HG03558 (cell line): ENCODE measurements around the gene DSTYK.
A peak's percentile ranks its signal among the peaks of the same experiment; 100 is the strongest.

Experiments
- ATAC-seq: cut with Tn5 transposase; IDR thresholded peaks from one replicate; pipeline ENCODE4 v1.9.1; 2021; ENCODE audit warnings: moderate number of reproducible peaks; ENCODE audit not compliant: unreplicated experiment; ENCODE audit errors: extremely low read depth

DSTYK gene

GRCh38 chr1:205141236-205142101, 70.0 kb downstream of the DSTYK start:
- no peak for ATAC-seq

DNA sequence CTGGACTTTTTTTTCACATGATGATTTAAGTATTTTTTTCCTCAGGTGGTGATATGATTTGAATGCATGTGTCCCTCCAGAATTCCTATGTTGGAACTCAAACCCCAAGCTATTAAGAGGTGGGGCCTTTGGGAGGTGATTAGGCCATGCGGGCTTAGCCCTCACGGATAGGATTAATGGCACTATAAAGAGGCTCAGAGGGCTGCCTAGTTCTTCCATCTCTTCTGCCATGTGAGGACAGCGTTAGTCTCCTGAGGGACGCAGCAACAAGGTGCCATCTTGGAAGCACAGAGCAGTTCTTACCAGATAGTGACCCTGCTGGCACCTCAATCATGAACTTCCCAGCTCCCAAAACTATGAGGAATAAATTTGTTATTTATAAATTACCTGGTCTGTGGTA, 71.4 kb downstream of the DSTYK start:
- no peak for ATAC-seq

- ATAC-seq: no peak
Measured at GRCh38 chr1:205137901-205138300, 73.6 kb downstream of the DSTYK start.

DNA sequence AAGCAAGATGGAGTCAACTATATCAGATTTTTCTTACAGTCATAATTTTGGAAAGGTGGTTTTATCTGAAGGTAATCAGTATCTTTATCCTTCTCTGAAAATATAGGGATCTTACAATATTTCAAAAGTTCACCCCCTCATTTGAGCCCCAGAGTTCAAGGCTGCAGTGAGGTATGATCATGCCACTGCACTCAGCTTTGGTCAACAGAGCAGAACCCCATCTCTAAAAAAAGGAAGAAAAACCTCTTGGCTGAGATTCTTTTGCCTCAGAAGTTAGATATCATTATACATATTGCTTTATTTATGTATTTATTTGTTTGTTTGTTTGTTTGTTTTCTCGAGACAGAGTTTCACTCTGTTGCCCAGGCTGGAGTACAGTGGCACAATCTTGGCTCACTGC, 78.2 kb downstream of the DSTYK start:
- no peak for ATAC-seq

DNA sequence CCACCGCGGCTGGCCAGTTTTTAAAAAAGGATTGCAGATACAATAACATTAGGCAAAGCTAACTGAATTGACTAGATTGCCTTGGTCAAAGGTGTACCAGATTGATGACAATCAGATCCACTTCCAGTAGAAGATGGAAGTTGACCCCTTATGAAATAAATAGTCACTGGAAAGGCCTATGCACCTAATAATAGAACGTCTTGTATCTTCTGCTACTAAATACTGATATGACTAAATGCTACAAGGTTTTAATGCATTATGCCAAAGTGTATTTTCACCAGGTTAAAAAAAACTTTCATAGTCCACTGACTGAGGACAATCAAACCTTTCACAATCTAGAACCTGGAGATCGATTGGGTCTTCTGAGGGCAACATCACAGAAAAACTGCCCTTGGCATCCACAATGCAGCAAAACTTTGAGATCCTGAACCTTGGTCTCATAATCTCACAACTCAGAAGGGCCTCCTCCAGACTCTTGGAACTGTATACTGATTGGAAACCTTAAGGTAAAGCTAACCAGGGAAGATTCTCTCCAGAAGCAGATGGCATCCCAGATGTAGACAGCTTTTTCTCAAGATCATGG, 82.0 kb downstream of the DSTYK start:
- ATAC-seq: no peak

DNA sequence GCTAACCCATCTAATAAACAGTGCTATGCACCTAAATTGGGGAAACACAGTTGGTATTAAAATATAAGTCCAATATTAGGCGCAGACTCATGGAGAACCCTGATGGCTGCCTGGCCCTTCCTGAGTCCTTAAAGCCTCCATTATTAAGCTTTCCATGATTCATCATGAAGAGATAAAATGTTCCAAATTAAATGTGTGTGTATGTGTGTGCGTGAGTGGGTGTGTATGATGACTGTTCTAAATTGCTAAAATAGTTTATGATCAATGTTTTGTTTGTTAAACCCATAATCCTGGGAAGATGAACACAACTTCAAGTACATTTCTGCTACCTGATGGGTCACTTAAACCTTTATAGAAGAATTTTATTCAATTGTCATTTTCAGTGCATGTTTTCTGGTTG, 83.5 kb downstream of the DSTYK start:
- no peak for ATAC-seq

- ATAC-seq: no peak
Measured at GRCh38 chr1:205127646-205128045, 83.9 kb downstream of the DSTYK start.

DNA sequence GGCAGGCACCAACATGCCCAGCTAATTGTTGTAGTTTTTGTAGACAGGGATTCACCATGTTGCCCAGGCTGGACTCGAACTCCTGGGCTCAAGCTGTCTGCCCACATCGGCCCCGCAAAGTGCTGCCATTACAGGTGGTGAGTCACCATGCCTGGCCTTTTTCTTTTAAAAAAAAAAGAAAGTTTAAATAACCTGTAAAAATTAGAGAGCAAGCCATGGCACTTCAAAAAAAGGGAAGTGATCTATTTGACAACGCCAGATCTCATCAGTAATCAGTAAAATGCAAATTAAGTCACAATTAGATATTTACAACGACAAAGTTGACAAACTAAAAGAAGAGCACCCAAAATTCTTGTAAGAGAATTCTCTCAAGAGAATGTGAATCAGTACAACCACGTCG, 86.8 kb downstream of the DSTYK start:
- ATAC-seq: no peak

DNA sequence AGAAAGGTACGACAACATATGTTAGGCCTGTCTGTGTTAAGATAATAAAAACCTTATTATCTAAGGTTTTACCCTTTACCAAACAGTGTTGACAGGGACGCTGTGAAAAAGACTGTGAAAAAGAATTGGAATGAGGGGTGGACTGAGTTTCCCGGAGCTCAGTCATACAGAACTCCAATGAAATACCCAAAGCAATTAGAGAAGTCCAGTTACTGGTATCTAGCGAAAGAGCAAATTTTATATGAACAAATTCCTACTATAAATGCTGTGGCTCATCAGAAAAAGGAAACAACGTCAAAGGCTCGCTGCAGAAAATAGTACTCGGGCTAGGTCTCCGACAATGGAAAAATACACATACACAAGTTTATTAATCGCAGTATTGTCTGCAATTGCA, 89.0 kb downstream of the DSTYK start:
- no peak for ATAC-seq

DNA sequence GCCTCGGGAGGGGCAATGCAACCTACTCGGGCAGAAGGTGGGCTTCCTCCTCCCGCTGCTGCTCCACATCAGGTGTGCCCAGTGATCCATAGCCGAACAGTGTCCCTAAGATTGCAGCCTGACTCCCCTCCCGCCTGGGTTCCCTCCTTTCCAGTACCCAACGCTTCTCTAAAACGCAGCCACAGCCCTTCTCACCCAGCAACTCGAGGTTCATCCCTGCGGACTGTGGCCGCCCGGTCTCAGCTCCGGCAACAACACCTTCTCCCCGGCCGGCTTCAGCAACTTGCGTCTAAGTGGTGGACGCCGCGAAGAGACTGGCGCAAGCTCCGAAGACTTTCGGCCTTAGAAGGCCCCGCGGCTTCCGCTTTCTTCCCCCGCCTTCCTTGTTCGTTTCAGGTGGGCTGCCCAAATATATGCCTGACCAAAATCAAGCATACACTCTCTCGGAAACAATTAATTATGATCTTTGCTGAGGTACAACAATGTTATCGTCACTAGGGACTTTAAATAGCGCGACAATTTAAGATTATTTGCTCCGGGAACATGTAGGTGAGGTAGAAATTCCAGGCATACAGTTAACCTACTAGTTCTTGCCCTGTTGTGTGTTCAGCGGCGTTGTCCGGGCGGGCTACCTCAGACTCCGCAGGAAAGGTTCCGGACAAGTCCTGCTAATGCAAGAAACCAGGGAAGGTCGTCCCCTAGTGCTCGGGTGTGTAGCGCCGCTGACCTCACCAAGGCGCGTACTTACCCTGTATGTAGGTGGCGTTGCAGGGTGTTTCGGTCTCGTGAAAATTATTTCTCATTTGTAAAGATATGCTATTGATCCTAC, 89.6 kb downstream of the DSTYK start, which contains the start of gene RBBP5:
RBBP5 (minus strand) TSS at position 319 of the 829 bp plus-strand sequence; CDS start at position 214, 105 bp downstream.
- ATAC-seq: peak; percentile 83

GRCh38 chr1:205118752-205119151, 92.8 kb downstream of the DSTYK start:
- no peak for ATAC-seq

DNA sequence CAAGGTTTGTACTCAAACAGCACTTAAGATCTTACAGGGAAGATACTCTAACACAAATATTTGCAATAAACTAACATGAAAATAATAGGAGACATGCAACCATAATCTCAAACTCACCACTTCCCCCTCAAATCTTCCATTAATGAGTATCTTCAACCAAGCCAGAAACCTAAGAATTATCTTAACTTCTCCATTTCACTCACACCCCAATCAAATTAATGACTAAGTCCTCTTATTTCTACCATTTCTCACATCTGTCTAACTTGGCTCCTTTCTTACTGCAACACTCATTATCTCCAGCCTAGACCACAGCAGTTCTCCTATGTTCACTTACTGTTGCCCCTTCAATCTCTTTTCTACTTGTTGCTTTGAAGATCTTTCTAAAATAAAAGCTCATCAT, 100.1 kb downstream of the DSTYK start:
- no peak for ATAC-seq

DNA sequence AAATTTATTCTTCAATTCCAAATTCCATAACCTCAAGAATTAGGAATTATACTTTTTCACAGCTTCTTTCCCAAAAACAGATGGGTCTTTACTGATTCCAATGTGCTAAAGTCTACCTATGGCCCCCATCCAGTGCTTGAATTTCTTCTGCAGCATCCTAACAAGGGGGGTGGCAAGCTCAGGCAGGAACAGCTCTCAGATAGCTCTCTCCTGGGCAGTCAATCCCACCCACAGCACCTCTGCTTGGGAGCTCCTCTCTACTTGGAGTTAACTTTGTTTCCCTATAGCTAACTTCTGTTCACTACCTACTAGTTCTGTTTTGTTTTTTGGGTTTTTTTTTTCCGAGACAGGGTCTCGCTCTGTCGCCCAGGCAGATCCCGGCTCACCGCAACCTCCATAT, 101.8 kb downstream of the DSTYK start:
- no peak for ATAC-seq

- ATAC-seq: no peak
Measured at GRCh38 chr1:205109269-205109668, 102.2 kb downstream of the DSTYK start.

DNA sequence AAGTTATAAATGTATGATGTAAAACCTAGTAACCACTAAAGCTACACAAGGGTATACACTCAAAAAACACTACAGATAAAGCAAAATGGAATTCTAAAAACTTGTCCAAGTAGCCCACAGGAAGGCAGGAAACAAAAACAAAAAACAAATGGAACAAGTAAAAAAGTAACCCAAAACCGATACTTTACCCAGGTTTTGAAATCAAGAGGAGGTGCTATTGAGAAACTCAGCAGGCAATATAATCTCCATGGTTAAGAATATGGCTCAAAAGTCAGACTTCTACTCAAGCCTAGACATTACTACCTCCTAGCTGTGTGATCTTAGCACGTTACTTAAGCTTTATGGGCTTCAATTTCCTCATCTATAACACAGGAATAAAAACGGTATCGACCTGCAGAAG, 103.0 kb downstream of the DSTYK start:
- no peak for ATAC-seq

- no peak for ATAC-seq
Measured at GRCh38 chr1:205107327-205107726, 104.2 kb downstream of the DSTYK start.

- ATAC-seq: no peak
Measured at GRCh38 chr1:205102404-205102803, 109.1 kb downstream of the DSTYK start.

GRCh38 chr1:205098242-205098641, 113.3 kb downstream of the DSTYK start:
- no peak for ATAC-seq

GRCh38 chr1:205095422-205095821, 116.1 kb downstream of the DSTYK start:
- ATAC-seq: no peak
